ENCODE results near the gene TSC22D1. TPM values are rescaled to one million over a fixed set of nuclear protein-coding genes. Genes with fewer than 3 reads are reported as not detected.

Gene TSC22D1
- total RNA-seq, 1 experiment from 2014 or later = 72.5 TPM

- Mint-ChIP-seq H3K27ac (no peak overlapping the region), H3K4me3 (no peak overlapping the region), H3K27me3 (ENCODE audit: low read depth) (no peaks in the 10 kb centered on the region; the same call in 1 of the 2 replicates), H3K36me3 (no peaks in the 10 kb centered on the region), H3K9me3 (no peaks in the 10 kb centered on the region), H3K4me1 (peaks cover 43% of the 10 kb centered on the region)
- TF ChIP-seq ZMAT4 (CRISPR knock-in tag; IDR thresholded peaks at IDR 0.05) = no peak
- no peak for TF ChIP-seq E2F1 (CRISPR knock-in tag; IDR thresholded peaks at IDR 0.05)
- TF ChIP-seq NFE2L1 (CRISPR knock-in tag; IDR thresholded peaks at IDR 0.05) = no peak
- TF ChIP-seq TCF7 (CRISPR knock-in tag; IDR thresholded peaks at IDR 0.05; ENCODE audit: low read depth) = no peak
- TF ChIP-seq CTCF (IDR thresholded peaks at IDR 0.05) = no peak
- no peak for TF ChIP-seq IRF1 (CRISPR knock-in tag; IDR thresholded peaks at IDR 0.05)
- no peak for TF ChIP-seq FOXK1 (CRISPR knock-in tag; IDR thresholded peaks at IDR 0.05)
- no peak for TF ChIP-seq TP53 (CRISPR knock-in tag; IDR thresholded peaks at IDR 0.05)
- no peak for TF ChIP-seq FOXP4 (CRISPR knock-in tag; IDR thresholded peaks at IDR 0.05)
- no peak for TF ChIP-seq KAT7 (CRISPR knock-in tag; IDR thresholded peaks at IDR 0.05; ENCODE audit: borderline replicate concordance)
- TF ChIP-seq USF1 (CRISPR knock-in tag; IDR thresholded peaks at IDR 0.05) = no peak
- TF ChIP-seq ZNF121 (CRISPR knock-in tag; IDR thresholded peaks at IDR 0.05) = no peak
- no peak for TF ChIP-seq ZNF263 (CRISPR knock-in tag; IDR thresholded peaks at IDR 0.05; ENCODE audit: low read depth)
- no peak for TF ChIP-seq ZNF416 (CRISPR knock-in tag; IDR thresholded peaks at IDR 0.05)
- TF ChIP-seq USF2 (CRISPR knock-in tag; IDR thresholded peaks at IDR 0.05) = no peak
- ChIA-PET CTCF (interaction anchor here (1.1 kb wide), 2 partner anchors 11 to 24 kb away, joined by 3 to 5 read pairs; no protein-coding TSS in a partner anchor), POLR2A (interaction anchor here (0.6 kb wide), 1 partner anchor 379 kb away, joined by 4 read pairs; no protein-coding TSS in a partner anchor)
- DNase-seq (ENCODE audit: low spot score) (no peak), ATAC-seq (no peak)
Measured at GRCh38 chr13:44399074-44399473, 177.1 kb downstream of the TSC22D1 start.

- Mint-ChIP-seq H3K4me1 (peaks cover 39% of the 10 kb centered on the region), H3K4me3 (no peak overlapping the region), H3K27me3 (ENCODE audit: low read depth) (no peaks in the 10 kb centered on the region; the same call in 1 of the 2 replicates), H3K27ac (no peak overlapping the region), H3K9me3 (no peaks in the 10 kb centered on the region), H3K36me3 (no peaks in the 10 kb centered on the region)
- ATAC-seq (no peak), DNase-seq (ENCODE audit: low spot score) (no peak)
- CTCF ChIA-PET = no interaction called here
- POLR2A ChIA-PET = interaction anchor here (0.6 kb wide), 1 partner anchor 379 kb away, joined by 4 read pairs; no protein-coding TSS in a partner anchor
- TF ChIP-seq MLX (CRISPR knock-in tag; IDR thresholded peaks at IDR 0.05) (no peak), ZNF219 (CRISPR knock-in tag; IDR thresholded peaks at IDR 0.05; ENCODE audit: borderline replicate concordance) (no peak), JUN (CRISPR knock-in tag; IDR thresholded peaks at IDR 0.05) (no peak), NFYB (CRISPR knock-in tag; conservative IDR thresholded peaks at IDR 0.05; ENCODE audit: low read depth) (no peak), ZNF121 (CRISPR knock-in tag; IDR thresholded peaks at IDR 0.05) (no peak), FOXJ3 (CRISPR knock-in tag; IDR thresholded peaks at IDR 0.05; ENCODE audit: borderline replicate concordance) (no peak), E2F1 (CRISPR knock-in tag; IDR thresholded peaks at IDR 0.05) (no peak), NR3C1 (CRISPR knock-in tag; conservative IDR thresholded peaks at IDR 0.05; ENCODE audit: low read depth) (no peak), CDX4 (CRISPR knock-in tag; IDR thresholded peaks at IDR 0.05; ENCODE audit: borderline replicate concordance) (no peak), ESRRA (CRISPR knock-in tag; IDR thresholded peaks at IDR 0.05; ENCODE audit: borderline replicate concordance) (no peak), ZBTB21 (CRISPR knock-in tag; IDR thresholded peaks at IDR 0.05; ENCODE audit: borderline replicate concordance) (no peak), RORB (CRISPR knock-in tag; IDR thresholded peaks at IDR 0.05) (no peak)
Measured at GRCh38 chr13:44398606-44399005, 177.5 kb downstream of the TSC22D1 start.

Data from WTC11 (cell line).